Measurements from ENCODE around the gene SHC3.

Gene SHC3

GRCh38 chr9:89194421-89195130 is 16.0 kb upstream of the SHC3 start:
- H3K4me1 Mint-ChIP-seq = no peaks in the 10 kb centered on the region
- H3K4me3 Mint-ChIP-seq = no peak overlapping the region
- H3K9me3 Mint-ChIP-seq = peaks cover 5% of the 10 kb centered on the region
- no peak overlapping the region for H3K27ac Mint-ChIP-seq
- H3K36me3 Mint-ChIP-seq = no peaks in the 10 kb centered on the region
- ATAC-seq (no peak), DNase-seq (ENCODE audit: low spot score in 2 of 2) (no peak)

GRCh38 chr9:89191004-89191403 is 12.4 kb upstream of the SHC3 start:
- Mint-ChIP-seq H3K4me1 (no peaks in the 10 kb centered on the region), H3K36me3 (no peaks in the 10 kb centered on the region), H3K4me3 (no peak overlapping the region), H3K27ac (no peak overlapping the region), H3K9me3 (peaks cover 5% of the 10 kb centered on the region)
- DNase-seq (ENCODE audit: low spot score in 2 of 2) (no peak), ATAC-seq (no peak)

GRCh38 chr9:89189215-89189614 is 10.6 kb upstream of the SHC3 start:
- Mint-ChIP-seq H3K4me3 (no peak overlapping the region), H3K36me3 (no peaks in the 10 kb centered on the region), H3K9me3 (peaks cover 5% of the 10 kb centered on the region), H3K4me1 (no peaks in the 10 kb centered on the region), H3K27ac (no peak overlapping the region)
- ATAC-seq (no peak), DNase-seq (ENCODE audit: low spot score in 2 of 2) (no peak)

GRCh38 chr9:89187950-89188349 is 9.3 kb upstream of the SHC3 start:
- Mint-ChIP-seq H3K27ac (no peak overlapping the region), H3K4me1 (no peaks in the 10 kb centered on the region), H3K9me3 (peaks cover 3% of the 10 kb centered on the region), H3K4me3 (no peak overlapping the region), H3K36me3 (no peaks in the 10 kb centered on the region)
- DNase-seq (ENCODE audit: low spot score in 2 of 2) = no peak
- ATAC-seq = no peak

- no peak for DNase-seq (ENCODE audit: low spot score in 2 of 2)
- H3K27ac Mint-ChIP-seq = no peak overlapping the region
- H3K4me3 Mint-ChIP-seq = no peak overlapping the region
- H3K36me3 Mint-ChIP-seq = no peaks in the 10 kb centered on the region
- H3K4me1 Mint-ChIP-seq = no peaks in the 10 kb centered on the region
- H3K9me3 Mint-ChIP-seq = peaks cover 2% of the 10 kb centered on the region
- ATAC-seq = no peak
Measured at GRCh38 chr9:89187541-89187940, 8.9 kb upstream of the SHC3 start.

- DNase-seq (ENCODE audit: low spot score in 2 of 2) = no peak
- no peak overlapping the region for H3K27ac Mint-ChIP-seq
- no peak overlapping the region for H3K4me3 Mint-ChIP-seq
- H3K4me1 Mint-ChIP-seq = no peaks in the 10 kb centered on the region
- H3K9me3 Mint-ChIP-seq = no peaks in the 10 kb centered on the region
- H3K36me3 Mint-ChIP-seq = no peaks in the 10 kb centered on the region
- no peak for ATAC-seq
Measured at GRCh38 chr9:89186960-89187359, 8.3 kb upstream of the SHC3 start.

- Mint-ChIP-seq H3K36me3 (no peaks in the 10 kb centered on the region), H3K27ac (no peak overlapping the region), H3K9me3 (no peaks in the 10 kb centered on the region), H3K4me1 (no peaks in the 10 kb centered on the region), H3K4me3 (no peak overlapping the region)
- ATAC-seq (no peak), DNase-seq (ENCODE audit: low spot score in 2 of 2) (no peak)
Measured at GRCh38 chr9:89185980-89186379, 7.4 kb upstream of the SHC3 start.

- H3K27ac Mint-ChIP-seq = no peak overlapping the region
- H3K4me1 Mint-ChIP-seq = peaks cover 15% of the 10 kb centered on the region
- DNase-seq (ENCODE audit: low spot score in 2 of 2) (peak in 1 of 2 donors; percentile 49), ATAC-seq (no peak)
- H3K36me3 Mint-ChIP-seq = no peaks in the 10 kb centered on the region
- no peak overlapping the region for H3K4me3 Mint-ChIP-seq
- H3K9me3 Mint-ChIP-seq = no peaks in the 10 kb centered on the region
Measured at GRCh38 chr9:89183146-89183545, 4.5 kb upstream of the SHC3 start.

GRCh38 chr9:89182369-89182768 is 3.8 kb upstream of the SHC3 start:
- Mint-ChIP-seq H3K4me1 (peaks cover 15% of the 10 kb centered on the region), H3K36me3 (no peaks in the 10 kb centered on the region), H3K9me3 (no peaks in the 10 kb centered on the region), H3K27ac (no peak overlapping the region), H3K4me3 (no peak overlapping the region)
- no peak for ATAC-seq
- DNase-seq (ENCODE audit: low spot score in 2 of 2) = no peak

GRCh38 chr9:89179895-89180734 is 1.5 kb upstream of the SHC3 start:
- DNase-seq (ENCODE audit: low spot score in 2 of 2) = peak in 1 of 2 donors; percentile 61
- Mint-ChIP-seq H3K36me3 (no peaks in the 10 kb centered on the region), H3K9me3 (no peaks in the 10 kb centered on the region), H3K27ac (no peak overlapping the region), H3K4me3 (peak overlapping the region; percentile 39), H3K4me1 (peaks cover 15% of the 10 kb centered on the region)
- ATAC-seq = peak; percentile 79

GRCh38 chr9:89179540-89179894 is 899 bp upstream of the SHC3 start:
- H3K27ac Mint-ChIP-seq = no peak overlapping the region
- H3K4me1 Mint-ChIP-seq = peaks cover 15% of the 10 kb centered on the region
- ATAC-seq (no peak), DNase-seq (ENCODE audit: low spot score in 2 of 2) (peak in 1 of 2 donors; percentile 15)
- peak overlapping the region; percentile 39 for H3K4me3 Mint-ChIP-seq
- no peaks in the 10 kb centered on the region for H3K9me3 Mint-ChIP-seq
- no peaks in the 10 kb centered on the region for H3K36me3 Mint-ChIP-seq

GRCh38 chr9:89178830-89179539 is 367 bp upstream of the SHC3 start:
- no peak overlapping the region for H3K4me3 Mint-ChIP-seq
- H3K36me3 Mint-ChIP-seq = no peaks in the 10 kb centered on the region
- H3K4me1 Mint-ChIP-seq = peaks cover 15% of the 10 kb centered on the region

GRCh38 chr9:89177012-89177943 is 1.3 kb downstream of the SHC3 start:
- Mint-ChIP-seq H3K9me3 (no peaks in the 10 kb centered on the region), H3K4me1 (peaks cover 15% of the 10 kb centered on the region), H3K4me3 (no peak overlapping the region), H3K27ac (no peak overlapping the region), H3K36me3 (no peaks in the 10 kb centered on the region)
- DNase-seq (ENCODE audit: low spot score in 2 of 2) (peak in 1 of 2 donors; percentile 39), ATAC-seq (no peak)

More at GRCh38 chr9:89178830-89179539, 367 bp upstream of the SHC3 start:
- DNase-seq (ENCODE audit: low spot score in 2 of 2) = no peak
- H3K27ac Mint-ChIP-seq = no peak overlapping the region
- ATAC-seq = no peak
- H3K9me3 Mint-ChIP-seq = no peaks in the 10 kb centered on the region

GRCh38 chr9:89175828-89176261 is 2.8 kb downstream of the SHC3 start:
- H3K27ac Mint-ChIP-seq = no peak overlapping the region
- no peaks in the 10 kb centered on the region for H3K36me3 Mint-ChIP-seq
- ATAC-seq (no peak), DNase-seq (ENCODE audit: low spot score in 2 of 2) (peak in 1 of 2 donors; percentile 34)
- H3K4me3 Mint-ChIP-seq = no peak overlapping the region
- H3K4me1 Mint-ChIP-seq = peaks cover 15% of the 10 kb centered on the region
- H3K9me3 Mint-ChIP-seq = no peaks in the 10 kb centered on the region

GRCh38 chr9:89174291-89174690 is 4.3 kb downstream of the SHC3 start:
- DNase-seq (ENCODE audit: low spot score in 2 of 2) = no peak
- no peak overlapping the region for H3K4me3 Mint-ChIP-seq
- no peaks in the 10 kb centered on the region for H3K36me3 Mint-ChIP-seq
- no peak for ATAC-seq
- peaks cover 6% of the 10 kb centered on the region for H3K4me1 Mint-ChIP-seq
- H3K9me3 Mint-ChIP-seq = no peaks in the 10 kb centered on the region
- H3K27ac Mint-ChIP-seq = no peak overlapping the region
